Measurements from ENCODE around the gene RTP5. TPM values are rescaled to one million over a fixed set of nuclear protein-coding genes. Genes with fewer than 3 reads are reported as not detected.

The RTP5 gene
- total RNA-seq, 2 donors from 2014 or later: not detected

- no peaks in the 10 kb centered on the region for H3K27me3 Mint-ChIP-seq (ENCODE audit: insufficient read depth)
- no peak for DNase-seq
- WGBS, 2 experiments (ENCODE audit: insufficient coverage in 1 of 2, insufficient read length in 1 of 2): 87 to 94% methylated on average over 9 to 21 of the region's 21 CpGs
These were observed 14.9 kb upstream of the RTP5 start for GRCh38 chr2:241854342-241855244.

GRCh38 chr2:241855245-241855887, 14.2 kb upstream of the RTP5 start:
- no peak overlapping the region for H3K27ac ChIP-seq (ENCODE audit: low read depth, low read length)
- 91 to 97% methylated on average over 10 to 18 of the region's 18 CpGs for WGBS, 2 experiments (ENCODE audit: insufficient coverage in 1 of 2, insufficient read length in 1 of 2)
- H3K27ac Mint-ChIP-seq: no peak overlapping the region
- no peaks in the 10 kb centered on the region for H3K27me3 ChIP-seq (ENCODE audit: control insufficient read depth, insufficient read depth, low read length, poor library complexity, severe bottlenecking)
- H3K36me3 ChIP-seq (ENCODE audit: control insufficient read depth, insufficient read depth, low read length): no peaks in the 10 kb centered on the region
- no peak overlapping the region for H3K9ac ChIP-seq (ENCODE audit: extremely low read depth, low read length, poor library complexity, severe bottlenecking)
- H3K4me1 Mint-ChIP-seq: no peaks in the 10 kb centered on the region
- no peak overlapping the region for H3K4me3 ChIP-seq (ENCODE audit: low read length)
- no peaks in the 10 kb centered on the region for H3K9me3 ChIP-seq (ENCODE audit: control insufficient read depth, low read length)
- DNase-seq: no peak
- no peak overlapping the region for H3K4me3 Mint-ChIP-seq
- H3K27me3 Mint-ChIP-seq (ENCODE audit: insufficient read depth): no peaks in the 10 kb centered on the region
- no peaks in the 10 kb centered on the region for H3K4me1 ChIP-seq (ENCODE audit: control insufficient read depth, insufficient read depth, low read length)
- no peaks in the 10 kb centered on the region for H3K9me3 Mint-ChIP-seq
- no peak for TF ChIP-seq CTCF (conservative IDR thresholded peaks at IDR 0.05)
- no peaks in the 10 kb centered on the region for H3K36me3 Mint-ChIP-seq (ENCODE audit: low read depth)

More at GRCh38 chr2:241854342-241855244, 14.9 kb upstream of the RTP5 start:
- Histone ChIP-seq H3K4me3 (ENCODE audit: low read length) (no peak overlapping the region), H3K9ac (ENCODE audit: extremely low read depth, low read length, poor library complexity, severe bottlenecking) (no peak overlapping the region), H3K27me3 (ENCODE audit: control insufficient read depth, insufficient read depth, low read length, poor library complexity, severe bottlenecking) (no peaks in the 10 kb centered on the region), H3K9me3 (ENCODE audit: control insufficient read depth, low read length) (no peaks in the 10 kb centered on the region), H3K36me3 (ENCODE audit: control insufficient read depth, insufficient read depth, low read length) (no peaks in the 10 kb centered on the region), H3K27ac (ENCODE audit: low read depth, low read length) (no peak overlapping the region), H3K4me1 (ENCODE audit: control insufficient read depth, insufficient read depth, low read length) (no peaks in the 10 kb centered on the region)
- H3K27ac Mint-ChIP-seq: no peak overlapping the region
- no peaks in the 10 kb centered on the region for H3K36me3 Mint-ChIP-seq (ENCODE audit: low read depth)
- TF ChIP-seq CTCF (conservative IDR thresholded peaks at IDR 0.05): no peak
- H3K4me1 Mint-ChIP-seq: no peaks in the 10 kb centered on the region
- no peaks in the 10 kb centered on the region for H3K9me3 Mint-ChIP-seq
- no peak overlapping the region for H3K4me3 Mint-ChIP-seq

- H3K27me3 Mint-ChIP-seq (ENCODE audit: insufficient read depth): no peaks in the 10 kb centered on the region
- H3K9me3 ChIP-seq (ENCODE audit: control insufficient read depth, low read length): no peaks in the 10 kb centered on the region
- H3K36me3 Mint-ChIP-seq (ENCODE audit: low read depth): no peaks in the 10 kb centered on the region
- 86 to 91% methylated on average over 14 to 20 of the region's 20 CpGs for WGBS, 2 experiments (ENCODE audit: insufficient coverage in 1 of 2, insufficient read length in 1 of 2)
- H3K4me3 ChIP-seq (ENCODE audit: low read length): no peak overlapping the region
- no peak overlapping the region for H3K4me3 Mint-ChIP-seq
- no peak overlapping the region for H3K27ac ChIP-seq (ENCODE audit: low read depth, low read length)
- H3K9me3 Mint-ChIP-seq: no peaks in the 10 kb centered on the region
- no peak for DNase-seq
- no peaks in the 10 kb centered on the region for H3K27me3 ChIP-seq (ENCODE audit: control insufficient read depth, insufficient read depth, low read length, poor library complexity, severe bottlenecking)
- no peaks in the 10 kb centered on the region for H3K36me3 ChIP-seq (ENCODE audit: control insufficient read depth, insufficient read depth, low read length)
- no peaks in the 10 kb centered on the region for H3K4me1 Mint-ChIP-seq
- H3K27ac Mint-ChIP-seq: no peak overlapping the region
- no peak overlapping the region for H3K9ac ChIP-seq (ENCODE audit: extremely low read depth, low read length, poor library complexity, severe bottlenecking)
- H3K4me1 ChIP-seq (ENCODE audit: control insufficient read depth, insufficient read depth, low read length): no peaks in the 10 kb centered on the region
- no peak for TF ChIP-seq CTCF (conservative IDR thresholded peaks at IDR 0.05)
These were observed 13.6 kb upstream of the RTP5 start for GRCh38 chr2:241855888-241856422.

All from endodermal cell (in vitro differentiated cells).